ENCODE data around the gene MECP2.

The MECP2 gene

DNA sequence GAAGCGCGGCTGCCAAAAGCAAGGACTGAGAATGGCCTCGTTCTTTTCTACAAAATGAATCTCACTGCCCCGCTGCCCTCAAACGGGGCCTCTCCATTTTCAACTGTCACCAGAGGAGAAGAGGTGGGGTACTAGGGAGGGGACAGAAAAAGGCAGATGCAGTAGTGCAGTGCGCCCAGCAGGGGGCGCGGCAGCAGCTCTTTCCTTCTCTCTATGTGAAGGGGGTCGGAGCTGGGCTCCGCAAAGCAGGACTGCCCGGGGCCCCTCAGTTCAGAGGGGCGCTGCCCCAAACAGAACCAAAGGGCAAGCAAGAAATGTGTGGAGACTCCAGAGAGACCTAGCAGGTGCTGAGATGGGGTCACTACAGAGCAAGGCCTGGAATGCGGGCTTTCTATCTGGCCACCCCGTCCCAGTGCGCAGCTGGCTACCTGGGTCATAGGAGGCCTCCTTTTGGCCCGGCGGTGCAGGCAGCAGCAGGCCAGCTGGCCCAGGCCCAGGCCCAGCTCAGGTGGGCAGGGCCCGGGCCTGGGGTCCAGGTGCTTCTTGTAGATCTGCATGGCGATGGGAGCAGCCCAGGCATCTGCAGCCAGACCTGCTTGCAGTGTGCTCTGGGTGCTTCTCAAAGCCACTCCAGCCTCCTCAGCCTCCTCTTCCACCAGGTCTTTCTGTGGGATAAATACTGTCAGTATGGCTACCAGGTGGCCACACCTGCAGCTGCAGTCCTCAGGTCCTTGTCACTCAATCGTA, 83.7 kb downstream of the MECP2 start:
- TF ChIP-seq FOXP2 (optimal IDR thresholded peaks at IDR 0.05; ENCODE audit: borderline replicate concordance, extremely low read depth, extremely low read length, insufficient read depth): no peak
- TF ChIP-seq, protein P1, sequence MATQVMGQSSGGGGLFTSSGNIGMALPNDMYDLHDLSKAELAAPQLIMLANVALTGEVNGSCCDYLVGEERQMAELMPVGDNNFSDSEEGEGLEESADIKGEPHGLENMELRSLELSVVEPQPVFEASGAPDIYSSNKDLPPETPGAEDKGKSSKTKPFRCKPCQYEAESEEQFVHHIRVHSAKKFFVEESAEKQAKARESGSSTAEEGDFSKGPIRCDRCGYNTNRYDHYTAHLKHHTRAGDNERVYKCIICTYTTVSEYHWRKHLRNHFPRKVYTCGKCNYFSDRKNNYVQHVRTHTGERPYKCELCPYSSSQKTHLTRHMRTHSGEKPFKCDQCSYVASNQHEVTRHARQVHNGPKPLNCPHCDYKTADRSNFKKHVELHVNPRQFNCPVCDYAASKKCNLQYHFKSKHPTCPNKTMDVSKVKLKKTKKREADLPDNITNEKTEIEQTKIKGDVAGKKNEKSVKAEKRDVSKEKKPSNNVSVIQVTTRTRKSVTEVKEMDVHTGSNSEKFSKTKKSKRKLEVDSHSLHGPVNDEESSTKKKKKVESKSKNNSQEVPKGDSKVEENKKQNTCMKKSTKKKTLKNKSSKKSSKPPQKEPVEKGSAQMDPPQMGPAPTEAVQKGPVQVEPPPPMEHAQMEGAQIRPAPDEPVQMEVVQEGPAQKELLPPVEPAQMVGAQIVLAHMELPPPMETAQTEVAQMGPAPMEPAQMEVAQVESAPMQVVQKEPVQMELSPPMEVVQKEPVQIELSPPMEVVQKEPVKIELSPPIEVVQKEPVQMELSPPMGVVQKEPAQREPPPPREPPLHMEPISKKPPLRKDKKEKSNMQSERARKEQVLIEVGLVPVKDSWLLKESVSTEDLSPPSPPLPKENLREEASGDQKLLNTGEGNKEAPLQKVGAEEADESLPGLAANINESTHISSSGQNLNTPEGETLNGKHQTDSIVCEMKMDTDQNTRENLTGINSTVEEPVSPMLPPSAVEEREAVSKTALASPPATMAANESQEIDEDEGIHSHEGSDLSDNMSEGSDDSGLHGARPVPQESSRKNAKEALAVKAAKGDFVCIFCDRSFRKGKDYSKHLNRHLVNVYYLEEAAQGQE (IDR thresholded peaks at IDR 0.05; ENCODE audit: insufficient read depth in 1 of 2, low read depth in 2 of 2, low read length in 2 of 2): no peak
- no peak for TF ChIP-seq TAF1 (IDR thresholded peaks at IDR 0.05; ENCODE audit: borderline replicate concordance, insufficient read depth, low read length)
- TF ChIP-seq SIN3A (IDR thresholded peaks at IDR 0.05; ENCODE audit: borderline replicate concordance, insufficient read depth, low read length): no peak
- no peak; the same call in 1 of the 2 replicates for TF ChIP-seq POLR2AphosphoS5 (IDR thresholded peaks at IDR 0.05; ENCODE audit: low read depth, low read length)

DNA sequence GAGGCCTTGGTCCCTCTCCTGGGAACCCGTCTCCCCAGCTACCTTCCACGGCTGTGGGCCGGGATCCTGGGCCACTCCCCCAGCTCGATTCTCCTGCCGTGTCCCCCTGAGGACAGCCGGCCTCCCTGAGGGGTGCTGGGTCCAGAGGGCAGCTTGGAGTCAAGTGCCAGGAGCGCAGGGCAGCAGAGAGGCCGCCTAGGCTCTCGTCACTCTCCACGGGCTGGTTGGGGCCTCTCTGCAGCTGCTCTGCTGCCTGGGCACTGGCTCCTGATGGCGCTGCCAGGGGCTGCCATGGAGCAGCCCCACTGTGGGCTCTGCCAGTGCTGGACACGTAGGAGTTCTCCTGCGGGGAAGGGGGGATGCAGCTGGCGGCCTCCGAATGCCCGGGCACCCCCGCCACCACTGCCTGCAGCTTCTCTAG, 84.5 kb downstream of the MECP2 start:
- TF ChIP-seq POLR2AphosphoS5 (IDR thresholded peaks at IDR 0.05; ENCODE audit: low read depth, low read length) (no peak), FOXP2 (optimal IDR thresholded peaks at IDR 0.05; ENCODE audit: borderline replicate concordance, extremely low read depth, extremely low read length, insufficient read depth) (no peak), SIN3A (IDR thresholded peaks at IDR 0.05; ENCODE audit: borderline replicate concordance, insufficient read depth, low read length) (no peak), TAF1 (IDR thresholded peaks at IDR 0.05; ENCODE audit: borderline replicate concordance, insufficient read depth, low read length) (no peak)
- TF ChIP-seq, protein P1 (IDR thresholded peaks at IDR 0.05; ENCODE audit: insufficient read depth in 1 of 2, low read depth in 2 of 2, low read length in 2 of 2): no peak

DNA sequence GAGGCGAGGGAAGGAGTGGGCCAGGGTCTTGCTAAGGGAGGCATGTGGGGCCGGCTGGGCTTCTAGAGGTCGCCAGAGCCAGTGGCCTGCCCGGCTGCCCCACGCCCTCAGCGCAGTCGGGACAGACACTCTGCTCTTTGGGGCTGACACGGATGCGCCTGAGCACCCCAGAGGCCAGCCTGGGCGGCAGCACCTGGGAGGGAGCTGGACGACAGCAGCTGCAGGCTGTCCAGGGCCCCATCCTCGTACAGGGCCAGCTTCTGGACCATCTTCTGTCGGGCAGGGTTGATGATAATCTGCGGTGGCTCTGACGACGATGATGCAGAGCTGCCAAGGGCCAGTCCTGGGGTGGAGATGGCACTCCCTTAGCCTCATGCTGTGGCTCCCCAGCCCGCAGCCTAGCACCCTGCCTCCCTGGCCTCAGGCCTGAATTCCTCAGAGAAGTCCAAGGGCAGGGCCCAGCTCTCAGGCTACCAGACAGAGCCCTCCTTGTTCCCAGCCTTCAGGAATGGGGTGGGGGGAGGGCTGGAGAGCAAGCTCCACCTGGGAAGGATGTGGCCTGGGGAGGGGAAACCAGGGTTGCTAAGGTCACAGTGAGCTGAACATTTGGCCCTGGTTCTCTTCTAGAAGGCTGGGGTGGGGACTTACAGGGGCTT, 85.1 kb downstream of the MECP2 start:
- TF ChIP-seq FOXP2 (optimal IDR thresholded peaks at IDR 0.05; ENCODE audit: borderline replicate concordance, extremely low read depth, extremely low read length, insufficient read depth): no peak
- 0 out of 2 replicates have a peak, but pooled peaks have one; percentile 44 for TF ChIP-seq POLR2AphosphoS5 (IDR thresholded peaks at IDR 0.05; ENCODE audit: low read depth, low read length)

DNA sequence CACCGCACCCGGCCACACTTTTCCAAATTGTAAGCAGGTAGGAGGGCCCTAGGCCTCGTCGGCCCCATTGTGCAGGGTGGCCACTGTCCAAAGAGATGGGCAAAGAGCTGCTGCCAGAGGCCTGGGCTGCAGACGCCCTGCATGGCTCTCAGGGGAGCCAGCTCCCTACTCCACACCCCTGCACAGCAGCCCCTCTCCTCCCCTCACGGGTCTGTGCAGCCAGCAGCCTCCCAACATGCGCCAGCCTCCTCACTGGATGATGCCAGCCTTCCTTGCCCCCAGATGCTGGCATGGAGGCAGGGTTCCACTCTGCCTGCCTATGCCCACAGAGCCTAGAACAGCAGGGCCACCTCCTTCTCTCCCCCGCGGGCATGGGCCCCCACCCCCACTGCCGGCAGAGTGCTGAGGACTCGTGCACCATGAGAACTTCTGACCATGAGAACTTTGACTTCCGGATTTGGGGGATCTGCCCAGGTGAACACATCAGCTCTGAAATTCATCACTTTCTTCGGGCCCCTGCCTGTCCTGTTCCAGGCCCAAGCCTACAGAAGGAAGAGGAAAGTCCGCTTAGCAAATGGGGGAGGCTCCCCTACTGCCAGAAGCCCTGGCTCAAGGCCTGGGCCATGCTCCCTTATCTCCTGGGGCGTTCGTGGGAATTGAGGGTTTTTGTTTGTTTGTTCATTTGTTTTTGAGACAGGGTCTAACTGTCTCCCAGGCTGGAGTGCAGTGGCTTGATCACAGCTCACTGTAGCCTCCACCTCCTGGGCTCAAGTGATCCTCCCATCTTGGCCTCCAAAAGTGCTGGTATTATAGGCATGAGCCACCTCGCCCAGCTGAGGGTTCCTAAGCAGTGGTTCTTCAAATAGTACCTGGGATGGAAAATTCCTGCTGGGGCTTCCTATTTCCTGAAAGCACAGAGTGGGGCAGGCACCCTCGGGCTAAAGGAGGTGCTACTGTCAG, 85.9 kb downstream of the MECP2 start:
- TF ChIP-seq, protein P1 (IDR thresholded peaks at IDR 0.05; ENCODE audit: insufficient read depth in 1 of 2, low read depth in 2 of 2, low read length in 2 of 2): no peak
- TF ChIP-seq TAF1 (IDR thresholded peaks at IDR 0.05; ENCODE audit: borderline replicate concordance, insufficient read depth, low read length) (no peak), POLR2AphosphoS5 (IDR thresholded peaks at IDR 0.05; ENCODE audit: low read depth, low read length) (no peak), SIN3A (IDR thresholded peaks at IDR 0.05; ENCODE audit: borderline replicate concordance, insufficient read depth, low read length) (no peak), FOXP2 (optimal IDR thresholded peaks at IDR 0.05; ENCODE audit: borderline replicate concordance, extremely low read depth, extremely low read length, insufficient read depth) (no peak)

All from PFSK-1 (cell line).